PC-9 (cell line): Measurements from ENCODE around the gene PPEF1.

Source experiments
- EZH2 ChIP-seq: fragments of 200-600 bp; sonication (generic); IDR thresholded peaks from 2 replicates; pipeline ENCODE4 v1.8.0; 2017; ENCODE audit warnings: antibody characterized with exemption, low read depth
- TF ChIP-seq, protein P1 (sequence below): fragments of 200-600 bp; sonication (generic); conservative IDR thresholded peaks from 2 replicates; pipeline ENCODE4 v1.6.1; 2017; ENCODE audit warnings: mixed run types, antibody characterized with exemption, mild to moderate bottlenecking, moderate library complexity

DNA sequence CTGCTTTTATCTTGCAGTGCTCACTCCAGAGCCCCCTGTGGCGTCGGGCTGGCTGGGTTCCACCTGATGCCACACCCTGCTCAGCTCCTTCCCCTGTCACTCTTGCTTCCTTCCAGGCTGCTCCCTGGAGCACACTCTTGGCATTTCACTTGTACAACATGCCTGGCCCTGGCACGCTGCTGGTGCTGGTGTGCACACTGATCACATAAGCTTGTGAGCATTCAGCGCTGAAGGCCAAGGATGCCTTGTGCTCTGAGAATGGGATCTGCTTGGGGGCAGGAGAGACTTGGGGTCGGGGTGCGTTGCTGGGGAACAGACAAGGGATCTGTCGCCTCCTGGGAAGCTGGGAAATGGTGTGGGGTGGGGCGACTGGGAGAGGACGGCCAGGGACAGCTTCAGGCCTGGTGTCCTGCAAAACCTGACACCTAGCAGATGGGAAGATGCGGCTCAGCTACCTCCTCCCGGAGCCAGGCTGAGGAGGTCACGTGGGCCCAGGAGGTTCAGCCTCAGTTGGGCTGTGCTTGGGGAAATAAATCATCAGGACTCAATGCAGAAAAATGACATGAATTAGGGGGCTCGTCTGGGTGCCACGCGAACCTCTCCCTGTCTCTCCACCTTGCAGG, 167.9 kb downstream of the PPEF1 start:
- TF ChIP-seq, protein P1, sequence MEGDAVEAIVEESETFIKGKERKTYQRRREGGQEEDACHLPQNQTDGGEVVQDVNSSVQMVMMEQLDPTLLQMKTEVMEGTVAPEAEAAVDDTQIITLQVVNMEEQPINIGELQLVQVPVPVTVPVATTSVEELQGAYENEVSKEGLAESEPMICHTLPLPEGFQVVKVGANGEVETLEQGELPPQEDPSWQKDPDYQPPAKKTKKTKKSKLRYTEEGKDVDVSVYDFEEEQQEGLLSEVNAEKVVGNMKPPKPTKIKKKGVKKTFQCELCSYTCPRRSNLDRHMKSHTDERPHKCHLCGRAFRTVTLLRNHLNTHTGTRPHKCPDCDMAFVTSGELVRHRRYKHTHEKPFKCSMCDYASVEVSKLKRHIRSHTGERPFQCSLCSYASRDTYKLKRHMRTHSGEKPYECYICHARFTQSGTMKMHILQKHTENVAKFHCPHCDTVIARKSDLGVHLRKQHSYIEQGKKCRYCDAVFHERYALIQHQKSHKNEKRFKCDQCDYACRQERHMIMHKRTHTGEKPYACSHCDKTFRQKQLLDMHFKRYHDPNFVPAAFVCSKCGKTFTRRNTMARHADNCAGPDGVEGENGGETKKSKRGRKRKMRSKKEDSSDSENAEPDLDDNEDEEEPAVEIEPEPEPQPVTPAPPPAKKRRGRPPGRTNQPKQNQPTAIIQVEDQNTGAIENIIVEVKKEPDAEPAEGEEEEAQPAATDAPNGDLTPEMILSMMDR: no peak
- TF ChIP-seq EZH2: no peak
